Natural killer cell (primary cell): ENCODE results near the gene NEK9. TPM values are rescaled to one million over a fixed set of nuclear protein-coding genes. Genes with fewer than 3 reads are reported as not detected.

ENCODE experiments used
- ATAC-seq, 3 donors: fragments of 150-1000 bp in 2 of 3; fragments of 200-7000 bp in 1 of 3; cut with Tn5 transposase; 1 replicate in 1 of 3; 2 replicates in 2 of 3; pipeline ENCODE4 v1.10.0; 2021; ENCODE audit warnings: mild to moderate bottlenecking in 2 of 3, moderate library complexity in 2 of 3
- DNase-seq, 2 donors: peaks; one replicate each; pipeline versions ENCODE4 v3.0.0 to v3.0.0-alpha.2; 2013 to 2021; ENCODE audit warnings: mixed read lengths in 1 of 2
- H3K27ac ChIP-seq: one replicate; pipeline ENCODE4 v1.5.1; 2013; ENCODE audit warnings: mild to moderate bottlenecking, low read length
- H3K27me3 ChIP-seq: one replicate; pipeline ENCODE4 v1.6.1; 2013; ENCODE audit warnings: low read length; ENCODE audit not compliant: control insufficient read depth, insufficient read depth
- H3K36me3 ChIP-seq: one replicate; pipeline ENCODE4 v1.6.1; 2013; ENCODE audit warnings: low read length; ENCODE audit not compliant: control insufficient read depth, insufficient read depth
- H3K4me1 ChIP-seq: one replicate; pipeline ENCODE4 v1.6.1; 2013; ENCODE audit warnings: low read length; ENCODE audit not compliant: control insufficient read depth, insufficient read depth
- H3K4me3 ChIP-seq: one replicate; pipeline ENCODE4 v1.5.1; 2013; ENCODE audit warnings: low read length
- H3K9me3 ChIP-seq: one replicate; pipeline ENCODE4 v1.6.1; 2013; ENCODE audit warnings: low read length; ENCODE audit not compliant: control insufficient read depth, insufficient read depth
- H3K27ac Mint-ChIP-seq, 2 donors: one replicate each; pipeline ENCODE4 v1.8.0; 2022; ENCODE audit warnings: mild to moderate bottlenecking in 2 of 2, mixed read lengths in 2 of 2, moderate library complexity in 1 of 2
- H3K27me3 Mint-ChIP-seq, 2 donors: one replicate each; pipeline ENCODE4 v1.8.0; 2022; ENCODE audit warnings: low read depth in 2 of 2, mixed read lengths in 2 of 2
- H3K36me3 Mint-ChIP-seq: one replicate; pipeline ENCODE4 v1.8.0; 2022; ENCODE audit warnings: mixed read lengths
- H3K4me1 Mint-ChIP-seq, 2 donors: one replicate each; pipeline ENCODE4 v1.8.0; 2022; ENCODE audit warnings: mixed read lengths in 2 of 2
- H3K4me3 Mint-ChIP-seq: one replicate; pipeline ENCODE4 v1.8.0; 2022; ENCODE audit warnings: mild to moderate bottlenecking, moderate library complexity, mixed read lengths
- H3K9me3 Mint-ChIP-seq, 2 donors: one replicate each; pipeline ENCODE4 v1.8.0; 2022; ENCODE audit warnings: mixed read lengths in 2 of 2
- WGBS: methylation state at CpG from one replicate; pipeline ENCODE4 v1.1.7; 2013; ENCODE audit warnings: missing lambda C conversion rate; ENCODE audit not compliant: insufficient coverage; 5-methylcytosine and 5-hydroxymethylcytosine counted together
- intact Hi-C: fragments of 100-400 bp; cut with micrococcal nuclease; formaldehyde crosslinking; loops from one replicate; pipeline ENCODE4 v1.14.2; 2022
- total RNA-seq, 4 donors: library from RNA; stranded (reverse); fragments of 120-200 nt in 1 of 4; gene quantifications; one replicate each; pipeline versions ENCODE4 v1.2.3 to v1.2.4, GENCODE V29; 2013 to 2022
- TF ChIP-seq, protein P1 (sequence below): fragments of 200-600 bp; IDR thresholded peaks from one replicate; pipeline ENCODE4 v1.8.0; 2022; ENCODE audit warnings: antibody characterized with exemption

Gene NEK9
- total RNA-seq, 3 donors from 2014 or later (not counting 1 experiment from before 2014, with no cell fraction given): 64.4 to 78.7 (median 74.4) TPM

GRCh38 chr14:75077794-75078193 lies 49.1 kb downstream of the NEK9 start:
- Mint-ChIP-seq H3K27ac (no peak overlapping the region), H3K9me3 (no peaks in the 10 kb centered on the region), H3K36me3 (no peaks in the 10 kb centered on the region), H3K27me3 (no peaks in the 10 kb centered on the region), H3K4me1 (no peaks in the 10 kb centered on the region), H3K4me3 (no peak overlapping the region)
- Histone ChIP-seq H3K27ac (no peak overlapping the region), H3K36me3 (peaks cover 10% of the 10 kb centered on the region), H3K27me3 (no peaks in the 10 kb centered on the region), H3K4me1 (no peaks in the 10 kb centered on the region), H3K9me3 (no peaks in the 10 kb centered on the region), H3K4me3 (no peak overlapping the region)
- intact Hi-C loops: no loop called here
- TF ChIP-seq, protein P1, sequence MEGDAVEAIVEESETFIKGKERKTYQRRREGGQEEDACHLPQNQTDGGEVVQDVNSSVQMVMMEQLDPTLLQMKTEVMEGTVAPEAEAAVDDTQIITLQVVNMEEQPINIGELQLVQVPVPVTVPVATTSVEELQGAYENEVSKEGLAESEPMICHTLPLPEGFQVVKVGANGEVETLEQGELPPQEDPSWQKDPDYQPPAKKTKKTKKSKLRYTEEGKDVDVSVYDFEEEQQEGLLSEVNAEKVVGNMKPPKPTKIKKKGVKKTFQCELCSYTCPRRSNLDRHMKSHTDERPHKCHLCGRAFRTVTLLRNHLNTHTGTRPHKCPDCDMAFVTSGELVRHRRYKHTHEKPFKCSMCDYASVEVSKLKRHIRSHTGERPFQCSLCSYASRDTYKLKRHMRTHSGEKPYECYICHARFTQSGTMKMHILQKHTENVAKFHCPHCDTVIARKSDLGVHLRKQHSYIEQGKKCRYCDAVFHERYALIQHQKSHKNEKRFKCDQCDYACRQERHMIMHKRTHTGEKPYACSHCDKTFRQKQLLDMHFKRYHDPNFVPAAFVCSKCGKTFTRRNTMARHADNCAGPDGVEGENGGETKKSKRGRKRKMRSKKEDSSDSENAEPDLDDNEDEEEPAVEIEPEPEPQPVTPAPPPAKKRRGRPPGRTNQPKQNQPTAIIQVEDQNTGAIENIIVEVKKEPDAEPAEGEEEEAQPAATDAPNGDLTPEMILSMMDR: no peak
- no peak for ATAC-seq
- no peak for DNase-seq

DNA sequence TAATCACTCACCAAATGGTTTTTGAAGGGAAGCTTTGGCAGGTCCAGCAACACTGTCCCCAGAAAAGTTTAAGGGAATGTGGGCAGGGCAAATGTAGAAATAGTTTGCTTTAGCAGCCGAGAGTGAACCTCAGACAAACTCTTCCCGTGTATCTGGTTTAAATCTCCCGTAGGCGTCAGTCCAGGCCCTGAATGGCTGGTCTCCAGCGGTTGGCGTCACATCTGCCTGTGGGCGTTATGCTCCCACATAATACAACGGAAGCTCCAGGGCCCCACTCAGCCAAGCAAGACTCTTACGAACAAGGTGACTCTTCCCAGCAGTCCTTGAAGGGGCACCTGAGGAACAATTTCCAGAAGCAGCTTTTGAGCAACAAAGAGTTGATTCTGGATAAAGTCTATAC lies 56.5 kb downstream of the NEK9 start:
- Histone ChIP-seq H3K9me3 (no peaks in the 10 kb centered on the region), H3K4me3 (no peak overlapping the region), H3K4me1 (peaks cover 7% of the 10 kb centered on the region), H3K27me3 (no peaks in the 10 kb centered on the region), H3K36me3 (no peaks in the 10 kb centered on the region), H3K27ac (no peak overlapping the region)
- no peak for ATAC-seq
- TF ChIP-seq, protein P1: no peak
- H3K27me3 Mint-ChIP-seq: no peaks in the 10 kb centered on the region
- H3K27ac Mint-ChIP-seq: no peak overlapping the region
- WGBS: 91% methylated on average over 9 of the region's 9 CpGs
- peaks cover 0 to 4% of the 10 kb centered on the region in 2 donors for H3K4me1 Mint-ChIP-seq
- H3K4me3 Mint-ChIP-seq: no peak overlapping the region
- H3K9me3 Mint-ChIP-seq: no peaks in the 10 kb centered on the region
- no peaks in the 10 kb centered on the region for H3K36me3 Mint-ChIP-seq
- DNase-seq: no peak
- intact Hi-C loops: no loop called here

DNA sequence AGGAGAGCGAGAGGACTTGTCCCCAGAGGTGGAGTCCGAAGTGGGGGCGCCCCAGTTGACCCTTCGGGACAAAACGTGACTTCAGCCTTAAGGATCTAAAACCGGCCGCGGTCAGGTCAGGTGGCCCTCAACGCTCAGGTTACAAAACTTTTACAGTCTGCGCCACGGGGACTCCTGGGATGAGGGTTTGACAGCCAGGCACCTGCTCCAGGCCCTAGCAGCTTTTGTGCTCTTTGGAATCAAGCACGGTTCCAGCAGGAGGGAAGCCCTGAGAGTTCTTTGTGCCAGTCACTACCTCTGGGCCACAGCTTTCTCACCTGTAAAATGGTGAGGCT lies 57.1 kb downstream of the NEK9 start:
- Mint-ChIP-seq H3K36me3 (no peaks in the 10 kb centered on the region), H3K9me3 (no peaks in the 10 kb centered on the region), H3K4me3 (no peak overlapping the region), H3K27me3 (no peaks in the 10 kb centered on the region), H3K4me1 (peaks cover 0 to 4% of the 10 kb centered on the region in 2 donors), H3K27ac (no peak overlapping the region)
- TF ChIP-seq, protein P1: no peak
- Histone ChIP-seq H3K4me1 (peaks cover 7% of the 10 kb centered on the region), H3K4me3 (peak overlapping the region; percentile 76), H3K9me3 (no peaks in the 10 kb centered on the region), H3K27ac (no peak overlapping the region), H3K36me3 (no peaks in the 10 kb centered on the region), H3K27me3 (no peaks in the 10 kb centered on the region)
- no peak for DNase-seq
- intact Hi-C loops: no loop called here
- ATAC-seq: no peak
- 72% methylated on average over 12 of the region's 12 CpGs for WGBS

GRCh38 chr14:75069121-75069810 lies 57.6 kb downstream of the NEK9 start, which contains the start of gene ZC2HC1C:
Gene ZC2HC1C, plus strand, starts transcription at chr14:75069641. Its CDS starts 933 bp downstream, at chr14:75070574.
- intact Hi-C loops: no loop called here
- no peak within 1 kb of the TSS for H3K27ac ChIP-seq
- no peaks in the 10 kb centered on the region for H3K36me3 ChIP-seq
- H3K4me1 ChIP-seq: peaks cover 9% of the 10 kb centered on the region
- H3K27me3 ChIP-seq: no peaks in the 10 kb centered on the region
- TF ChIP-seq, protein P1: no peak
- no peaks in the 10 kb centered on the region for H3K36me3 Mint-ChIP-seq
- no peak within 1 kb of the TSS for H3K27ac Mint-ChIP-seq
- no peaks in the 10 kb centered on the region for H3K9me3 ChIP-seq
- peak within 1 kb of the TSS; percentile 76 for H3K4me3 ChIP-seq
- H3K9me3 Mint-ChIP-seq: no peaks in the 10 kb centered on the region
- DNase-seq: peak; percentile 30 to 65
- peaks cover under 1 to 4% of the 10 kb centered on the region in 2 donors for H3K4me1 Mint-ChIP-seq
- no peak within 1 kb of the TSS for H3K4me3 Mint-ChIP-seq
- WGBS: 5% methylated on average over 58 of the region's 58 CpGs
- no peaks in the 10 kb centered on the region for H3K27me3 Mint-ChIP-seq
- peak; percentile 69 to 82 (median 76) for ATAC-seq
